Islet precursor cell (in vitro differentiated cells): Measurements from ENCODE around the gene XAGE3.

Source experiments
- DNase-seq: peaks from one replicate; pipeline ENCODE4 v3.0.0-alpha.2; 2018

Gene XAGE3

GRCh38 chrX:52839137-52839536 lies 28.7 kb downstream of the XAGE3 start:
- no peak for DNase-seq

GRCh38 chrX:52830551-52830950 lies 37.3 kb downstream of the XAGE3 start:
- DNase-seq = no peak

GRCh38 chrX:52824608-52825007 lies 43.3 kb downstream of the XAGE3 start:
- DNase-seq = no peak

DNA sequence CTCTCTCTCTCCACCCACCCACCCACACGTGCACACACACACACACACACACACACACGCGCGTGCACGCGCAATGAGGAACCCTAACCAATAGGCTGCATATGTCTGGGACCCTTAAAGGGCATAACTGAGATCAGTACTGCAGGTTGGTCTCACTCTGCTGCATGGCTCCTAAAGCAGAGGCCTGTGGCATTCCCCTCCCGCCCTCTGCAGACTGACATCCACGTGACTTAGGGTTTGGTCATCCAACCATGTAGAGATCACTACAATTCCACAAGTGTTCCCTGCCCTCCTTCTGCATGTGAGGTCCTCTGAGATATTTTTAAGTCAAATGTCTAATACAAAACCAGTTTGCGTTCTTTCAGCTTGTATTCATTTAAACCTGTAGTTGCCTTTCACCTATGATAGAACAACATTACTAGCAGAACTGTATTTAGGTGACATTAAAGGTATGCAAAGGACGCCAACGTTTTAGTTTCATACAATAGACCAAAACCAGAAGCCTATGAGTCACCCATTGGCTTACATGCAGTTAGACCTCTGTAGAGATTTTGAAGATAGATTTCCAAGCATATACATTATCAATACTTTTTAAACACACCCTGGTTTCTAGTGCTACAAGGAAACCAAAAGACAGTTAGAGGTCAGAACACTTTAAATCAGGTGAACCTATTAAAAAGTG lies 46.7 kb downstream of the XAGE3 start:
- DNase-seq = no peak

DNA sequence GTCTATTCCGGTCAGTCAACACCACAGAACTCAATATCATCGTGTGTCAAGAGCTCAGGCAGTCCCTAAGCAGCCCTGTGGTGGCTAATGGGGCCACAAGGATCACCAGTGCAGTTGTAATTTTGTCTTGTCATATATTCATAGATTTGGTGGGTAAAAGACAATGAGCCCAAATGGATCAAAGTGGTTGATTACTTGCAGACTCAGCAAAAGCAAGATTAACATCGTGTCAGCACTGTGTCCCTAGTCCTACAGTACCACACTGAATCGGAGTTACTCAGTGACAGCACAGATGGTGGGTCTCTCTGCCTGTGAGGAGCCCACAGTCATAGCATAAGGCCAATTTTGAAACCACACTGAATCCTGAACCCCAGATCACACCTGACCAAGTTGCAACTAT lies 48.1 kb downstream of the XAGE3 start:
- no peak for DNase-seq
